GM21717 (cell line): ENCODE data around the gene KDM1A.

Experiments
- ATAC-seq: cut with Tn5 transposase; IDR thresholded peaks from one replicate; pipeline ENCODE4 v1.9.1; 2021; ENCODE audit warnings: mild to moderate bottlenecking, moderate library complexity; ENCODE audit not compliant: unreplicated experiment

The KDM1A gene

DNA sequence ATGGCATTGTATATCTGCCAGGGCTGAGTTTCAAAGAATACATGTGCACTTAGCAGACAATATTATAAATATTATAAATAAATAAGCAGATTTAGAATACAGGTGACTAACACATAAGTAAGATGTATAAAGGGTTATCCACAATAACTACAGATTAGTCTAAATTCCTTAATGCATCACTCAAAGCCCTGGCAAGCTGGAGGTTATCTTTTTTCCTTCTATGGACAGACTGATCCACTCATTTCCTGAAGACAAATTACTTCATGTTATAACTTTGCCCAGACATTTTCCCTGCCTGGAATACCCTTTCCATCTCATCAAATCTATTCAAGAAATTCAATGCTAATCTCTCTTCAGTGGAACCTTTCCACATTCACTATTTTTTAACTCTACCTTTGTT lies 110.6 kb downstream of the KDM1A start:
- ATAC-seq, result no peak

GRCh38 chr1:23132033-23132432 lies 112.8 kb downstream of the KDM1A start:
- ATAC-seq, result no peak
